CD4-positive, alpha-beta T cell treated with Interleukin-15 for 1 hour (primary cell): ENCODE measurements around the gene TEKT2.
A peak's percentile ranks its signal among the peaks of the same experiment; 100 is the strongest.

ENCODE experiments used
- DNase-seq: peaks from one replicate; pipeline ENCODE4 v3.0.0-alpha.2; 2020

The TEKT2 gene

DNA sequence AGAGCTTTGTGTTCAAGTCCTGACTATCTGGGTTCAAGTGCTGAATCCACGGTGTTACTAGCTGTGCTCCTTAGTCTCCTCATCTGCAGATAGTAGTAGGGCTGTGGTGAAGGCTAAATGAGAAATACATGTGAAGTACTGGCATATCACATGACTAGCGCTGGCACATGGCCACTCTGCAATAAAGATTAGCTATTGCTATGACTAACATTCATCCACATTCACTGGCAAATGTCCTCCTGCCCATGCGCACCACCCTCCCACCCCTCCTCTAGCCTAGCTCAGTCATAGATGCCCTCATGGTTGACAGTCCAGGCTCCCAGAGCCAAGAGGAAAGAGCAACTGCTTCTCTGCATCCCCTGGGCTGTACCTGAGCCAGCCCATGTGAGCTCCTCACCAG, 49.6 kb downstream of the TEKT2 start:
- no peak for DNase-seq

DNA sequence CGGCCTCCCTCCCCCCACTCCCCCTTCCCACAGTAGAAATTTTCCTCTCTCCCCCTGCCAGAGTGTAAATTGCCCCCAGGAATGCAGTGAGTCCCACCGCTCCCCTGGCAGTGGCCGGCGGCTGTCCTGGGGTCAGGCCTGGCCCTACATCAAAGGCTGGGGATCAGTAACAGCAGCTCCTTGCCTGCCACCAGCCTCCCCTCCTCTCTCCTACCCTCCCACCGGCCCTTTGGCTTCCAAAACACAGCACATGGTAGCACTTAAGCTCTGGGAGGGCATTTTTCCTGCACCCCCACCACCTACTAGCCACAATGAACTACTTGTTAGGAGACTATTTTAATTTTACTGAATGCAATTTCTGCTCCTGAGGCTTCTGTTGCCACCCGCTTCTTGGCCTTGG, 50.1 kb downstream of the TEKT2 start:
- DNase-seq: no peak

DNA sequence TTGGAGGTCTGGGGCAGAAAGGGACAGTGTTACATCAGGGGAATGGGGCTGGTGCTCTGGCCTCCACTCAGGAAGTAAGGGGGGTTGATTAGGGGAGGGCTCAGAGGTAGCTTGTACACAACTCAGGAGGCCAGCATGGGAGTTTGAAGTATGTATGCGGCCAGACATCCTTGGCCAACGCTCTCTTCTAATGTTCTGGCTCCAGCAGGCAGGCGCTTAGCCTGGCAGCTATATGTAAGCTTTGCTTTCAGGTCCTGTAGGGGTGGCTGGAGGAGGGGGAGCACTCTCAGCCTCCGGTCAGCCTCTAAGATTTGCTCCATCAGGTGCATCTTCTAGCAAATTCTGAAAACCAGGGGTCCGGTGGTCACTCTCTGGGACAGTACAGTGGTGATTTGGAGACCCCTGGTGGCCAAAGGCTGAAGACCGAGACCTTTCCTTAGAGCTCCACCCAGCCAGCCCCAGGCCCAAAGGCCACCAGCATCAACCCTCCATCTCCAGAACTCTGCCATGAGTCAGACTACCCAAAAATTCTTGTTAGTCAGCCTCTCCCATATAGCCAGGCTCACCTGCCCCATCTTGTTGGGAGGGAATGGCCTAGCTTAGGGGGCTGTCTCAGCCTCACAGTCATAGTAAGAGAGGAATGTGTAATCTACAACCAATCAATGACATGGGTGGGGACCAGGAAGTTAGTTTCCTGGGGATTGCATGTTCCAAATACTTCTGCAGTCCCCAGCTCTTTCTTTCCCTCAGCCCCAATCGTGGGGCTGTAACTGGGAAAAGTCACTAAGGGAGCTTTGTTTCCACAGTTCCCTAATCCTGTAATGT, 50.8 kb downstream of the TEKT2 start:
- DNase-seq: peak; percentile 38

DNA sequence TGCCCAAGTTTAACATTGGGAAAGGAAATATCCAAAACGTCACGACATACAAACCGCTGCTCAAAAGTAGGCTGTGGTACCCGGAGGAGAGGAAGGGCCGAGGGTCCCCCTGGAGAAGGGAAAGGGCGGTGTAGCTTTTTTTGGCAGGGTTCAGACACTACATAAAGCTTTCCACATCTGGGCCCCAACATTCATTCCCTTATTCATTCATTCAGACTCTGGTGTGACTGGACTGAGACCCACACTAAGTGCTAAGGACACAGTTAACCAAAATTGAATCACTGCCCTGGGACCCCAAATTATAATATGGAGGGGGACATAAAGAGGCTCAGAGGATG, 51.4 kb downstream of the TEKT2 start:
- DNase-seq: no peak

DNA sequence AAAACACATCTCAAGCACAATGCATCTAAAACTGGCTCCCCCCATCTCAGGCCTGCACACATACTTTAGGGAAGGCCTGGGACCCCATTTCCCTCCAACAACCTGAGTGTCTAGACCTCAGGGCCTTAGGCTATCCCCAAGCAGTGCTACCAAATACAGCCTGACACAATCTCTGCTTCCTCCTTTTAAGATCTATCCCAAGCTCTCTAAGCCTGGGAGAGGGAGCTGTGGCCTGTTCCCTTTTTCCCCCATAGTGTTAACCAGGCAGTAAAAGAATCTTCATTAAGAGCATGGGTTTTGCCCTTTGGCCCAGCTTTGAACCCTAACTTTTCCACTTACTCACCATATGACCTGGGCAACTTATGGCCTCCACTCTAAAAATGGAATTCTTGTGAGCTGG, 51.9 kb downstream of the TEKT2 start:
- DNase-seq: no peak

DNA sequence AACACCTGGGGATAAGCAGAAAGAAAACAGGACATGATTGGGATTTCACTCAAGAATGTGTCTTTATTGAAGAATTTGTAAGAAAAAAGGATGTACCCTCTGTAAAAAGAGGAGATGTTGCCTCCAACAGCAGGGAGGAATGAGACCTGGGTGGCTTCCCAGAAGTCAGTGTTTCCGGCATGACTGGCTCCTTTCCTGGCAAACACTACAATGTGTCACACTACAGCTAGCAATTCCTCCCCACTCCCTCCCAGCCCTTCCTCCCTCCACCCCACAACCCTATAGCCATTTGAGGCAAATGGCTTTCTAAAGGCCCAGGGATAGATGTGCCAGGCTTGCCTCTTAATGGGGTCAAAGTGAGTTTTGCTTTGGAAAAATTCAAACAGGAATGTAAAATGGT, 52.6 kb downstream of the TEKT2 start:
- no peak for DNase-seq

DNA sequence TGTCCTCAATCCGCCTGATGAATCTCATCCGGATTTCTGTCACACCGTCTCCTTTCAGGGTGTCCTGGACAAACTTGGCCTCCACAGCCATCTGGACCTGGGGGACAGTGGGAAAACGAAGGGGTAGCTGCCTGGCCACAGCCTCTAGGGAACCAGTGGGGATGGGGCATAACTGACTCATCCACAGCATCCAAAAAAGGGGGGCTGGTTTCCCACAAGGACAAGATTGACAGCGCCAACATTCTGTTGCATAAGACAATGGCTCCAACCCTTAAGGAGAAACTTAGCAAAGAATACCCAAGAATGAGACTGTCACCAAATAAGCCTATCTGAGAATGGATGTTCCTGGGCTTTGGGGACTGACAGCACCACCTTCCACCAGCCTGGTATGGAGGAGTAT, 53.3 kb downstream of the TEKT2 start:
- no peak for DNase-seq

DNA sequence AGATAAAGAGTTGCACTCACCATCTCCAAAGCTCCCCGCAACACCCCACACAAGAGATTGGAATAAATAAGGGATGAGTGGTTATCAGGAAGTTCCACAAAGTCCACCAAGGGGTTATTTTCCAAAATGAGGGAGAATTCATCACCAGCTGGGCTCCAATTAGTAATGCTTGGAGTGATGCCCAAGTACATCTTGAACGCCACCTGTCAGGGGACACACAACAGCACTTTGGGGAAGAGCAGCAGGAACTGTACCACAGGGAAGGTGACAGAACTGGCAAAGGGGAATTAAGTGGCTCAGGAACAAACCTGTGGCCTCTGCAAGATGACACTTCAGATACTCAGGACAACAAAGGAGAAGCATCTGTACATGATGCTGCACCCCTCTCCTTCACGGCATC, 53.9 kb downstream of the TEKT2 start:
- no peak for DNase-seq
